ENCODE measurements around the gene SLAIN2.

DNA sequence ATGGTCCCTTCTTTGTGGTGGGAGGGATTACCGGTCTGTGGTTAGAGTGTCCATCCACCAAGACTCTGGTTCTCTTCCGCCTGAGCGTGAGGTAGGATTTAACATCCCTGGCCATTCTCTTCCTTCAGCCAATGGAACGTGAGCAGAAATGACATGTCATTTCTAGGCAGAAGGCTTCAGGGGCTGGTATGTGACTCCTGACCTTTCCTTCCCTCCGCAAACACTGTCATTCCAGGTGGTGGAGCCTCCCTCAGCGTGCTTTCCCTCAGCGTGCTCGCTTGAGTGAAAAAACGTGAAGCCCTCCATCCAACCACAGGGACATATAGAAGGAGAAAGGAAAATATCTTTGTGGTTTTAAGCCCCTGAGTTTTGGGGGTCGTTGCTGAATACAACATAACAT lies 107.8 kb downstream of the SLAIN2 start:
- TF ChIP-seq YY1 (IDR thresholded peaks at IDR 0.05; ENCODE audit: insufficient read depth, insufficient read length): no peak
- no peak for TF ChIP-seq ZNF274 (IDR thresholded peaks at IDR 0.05; ENCODE audit: low read depth, low read length)
- TF ChIP-seq SUZ12 (IDR thresholded peaks at IDR 0.05; ENCODE audit: extremely low read depth, insufficient read depth, insufficient read length): no peak

All from NT2/D1 (cell line).